Neural cell (in vitro differentiated cells): ENCODE results near the gene PSMB3. TPM values are rescaled to one million over a fixed set of nuclear protein-coding genes. Genes with fewer than 3 reads are reported as not detected.
"Not testable (repeated sequence)": the region's sequence is repeated elsewhere in the genome, so short reads cannot be mapped to it uniquely, and the experiment has no call there.

Source experiments
- H2AFZ ChIP-seq: fragments of 200-600, 300-800 bp; sonication (generic), shearing (Covaris generic); 2 replicates; pipeline ENCODE4 v1.6.0; 2014; ENCODE audit warnings: low read depth, mild to moderate bottlenecking, antibody characterized with exemption, low read length, moderate library complexity
- H3F3A ChIP-seq: fragments of 200-600 bp; shearing (Covaris generic); 2 replicates; pipeline ENCODE4 v1.6.1; 2016; ENCODE audit warnings: mild to moderate bottlenecking, moderate library complexity, mixed read lengths, antibody characterized with exemption, low read length; ENCODE audit not compliant: insufficient read depth, poor library complexity, severe bottlenecking
- H3K27ac ChIP-seq: fragments of 200-600, 300-800 bp; sonication (generic), shearing (Covaris generic); 2 replicates; pipeline ENCODE4 v1.5.1; 2014; ENCODE audit warnings: mild to moderate bottlenecking, low read length, moderate library complexity
- H3K27me3 ChIP-seq: fragments of 300-800, 200-600 bp; sonication (generic), shearing (Covaris generic); 2 replicates; pipeline ENCODE4 v1.6.0; 2014; ENCODE audit warnings: mild to moderate bottlenecking, low read depth, low read length, moderate library complexity; ENCODE audit not compliant: insufficient read depth
- H3K36me3 ChIP-seq: fragments of 300-800, 200-600 bp; sonication (generic), shearing (Covaris generic); 2 replicates; pipeline ENCODE4 v1.5.1; 2014; ENCODE audit warnings: mild to moderate bottlenecking, antibody characterized with exemption, low read length, moderate library complexity; ENCODE audit not compliant: insufficient read depth
- H3K4me2 ChIP-seq: fragments of 300-800, 200-600 bp; sonication (generic), shearing (Covaris generic); 2 replicates; pipeline ENCODE4 v1.6.0; 2014; ENCODE audit warnings: mild to moderate bottlenecking, low read length
- H3K4me3 ChIP-seq: fragments of 300-800, 200-600 bp; sonication (generic), shearing (Covaris generic); 2 replicates; pipeline ENCODE4 v1.5.1; 2014; ENCODE audit warnings: mild to moderate bottlenecking, low read length, moderate library complexity
- H3K79me2 ChIP-seq: fragments of 200-600 bp; shearing (Covaris generic); replicated peaks from 2 replicates; pipeline ENCODE4 v1.6.0; 2014; ENCODE audit warnings: mild to moderate bottlenecking, low read length, moderate library complexity; ENCODE audit not compliant: insufficient read depth
- H3K9ac ChIP-seq: fragments of 300-800, 200-600 bp; sonication (generic), shearing (Covaris generic); 2 replicates; pipeline ENCODE4 v1.6.1; 2016; ENCODE audit warnings: mild to moderate bottlenecking, low read length, mixed read lengths
- H3K9me2 ChIP-seq: fragments of 200-600 bp; shearing (Covaris generic); 2 replicates; pipeline ENCODE4 v1.6.1; 2016; ENCODE audit warnings: mild to moderate bottlenecking, low read length, mixed read lengths; ENCODE audit not compliant: insufficient read depth
- H3K9me3 ChIP-seq: fragments of 200-600, 300-800 bp; sonication (generic), shearing (Covaris generic); 2 replicates; pipeline ENCODE4 v1.6.1; 2016; ENCODE audit warnings: mild to moderate bottlenecking, mixed run types, low read length, moderate library complexity, mixed read lengths
- H4K20me1 ChIP-seq: fragments of 200-600 bp; shearing (Covaris generic); 2 replicates; pipeline ENCODE4 v1.6.1; 2016; ENCODE audit warnings: mild to moderate bottlenecking, mixed run types; ENCODE audit not compliant: insufficient read depth
- EP300 ChIP-seq: fragments of 450-650 bp; conservative IDR thresholded peaks from 2 replicates; pipeline ENCODE4 v1.6.1; 2014; ENCODE audit warnings: antibody characterized with exemption, mild to moderate bottlenecking, moderate library complexity; ENCODE audit not compliant: poor library complexity, severe bottlenecking
- EZH2 ChIP-seq: fragments of 200-600, 300-800 bp; shearing (Covaris generic), sonication (generic); IDR thresholded peaks from 2 replicates; pipeline ENCODE4 v1.6.1; 2014; ENCODE audit warnings: antibody characterized with exemption, low read length, borderline replicate concordance, mild to moderate bottlenecking; ENCODE audit not compliant: insufficient read depth, poor library complexity, severe bottlenecking
- MXI1 ChIP-seq: fragments of 450-650 bp; conservative IDR thresholded peaks from 2 replicates; pipeline ENCODE4 v1.6.1; 2014; ENCODE audit warnings: antibody characterized with exemption, mild to moderate bottlenecking; ENCODE audit not compliant: poor library complexity, severe bottlenecking
- POLR2AphosphoS5 ChIP-seq: IDR thresholded peaks from 2 replicates; pipeline ENCODE4 v1.6.1; 2012
- RAD21 ChIP-seq: fragments of 450-650 bp; conservative IDR thresholded peaks from 2 replicates; pipeline ENCODE4 v1.6.1; 2014; ENCODE audit warnings: antibody characterized with exemption, mild to moderate bottlenecking, moderate library complexity
- SMC3 ChIP-seq: fragments of 450-650 bp; conservative IDR thresholded peaks from 2 replicates; pipeline ENCODE4 v1.6.1; 2014; ENCODE audit warnings: antibody characterized with exemption, mild to moderate bottlenecking, moderate library complexity; ENCODE audit not compliant: poor library complexity
- TAF1 ChIP-seq: IDR thresholded peaks from 2 replicates; pipeline ENCODE4 v1.6.1; 2012; ENCODE audit warnings: low read depth
- polyA plus RNA-seq: library from polyadenylated mRNA; depleted of rRNA; stranded (reverse); fragments of >200 nt; gene quantifications from 2 replicates; pipeline ENCODE4 v1.2.3, GENCODE V29; 2014
- TF ChIP-seq, protein P1 (sequence below): IDR thresholded peaks from 2 replicates; pipeline ENCODE4 v1.6.1; 2012; ENCODE audit warnings: borderline replicate concordance
- TF ChIP-seq, protein P2 (sequence below): fragments of 450-650 bp; IDR thresholded peaks from 2 replicates; pipeline ENCODE4 v1.5.1; 2014; ENCODE audit warnings: antibody characterized with exemption, mild to moderate bottlenecking, moderate library complexity; ENCODE audit not compliant: poor library complexity, severe bottlenecking

The PSMB3 gene
- polyA plus RNA-seq, 1 donor from 2014 or later = 338 TPM

DNA sequence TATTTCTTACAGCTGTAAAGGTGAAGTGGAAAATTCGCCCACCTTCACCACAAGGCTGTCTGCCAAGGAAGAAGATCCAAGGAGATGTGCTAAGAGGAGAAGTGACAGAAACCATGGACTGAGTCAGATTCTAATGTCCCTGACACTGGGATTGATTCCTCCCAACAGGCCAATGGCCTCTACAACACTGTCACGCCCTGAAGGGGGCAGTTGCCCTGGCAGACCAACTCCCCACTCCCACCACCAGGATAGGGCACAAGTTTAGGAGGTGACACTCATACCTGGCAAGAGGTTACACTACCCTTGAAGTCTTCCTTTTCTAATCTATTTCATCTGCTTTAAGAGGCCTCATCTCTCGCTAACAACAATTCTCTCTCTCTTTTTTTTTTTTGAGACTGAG lies 30.7 kb downstream of the PSMB3 start:
- Histone ChIP-seq H3K9ac (no peak overlapping the region), H3K79me2 (no peaks in the 10 kb centered on the region), H3F3A (no peaks in the 10 kb centered on the region), H4K20me1 (no peaks in the 10 kb centered on the region), H3K27me3 (no peaks in the 10 kb centered on the region), H3K36me3 (no peaks in the 10 kb centered on the region), H3K4me3 (no peak overlapping the region), H3K9me2 (no peaks in the 10 kb centered on the region), H3K9me3 (no peaks in the 10 kb centered on the region), H3K27ac (no peak overlapping the region), H2AFZ (no peak overlapping the region), H3K4me2 (no peak overlapping the region)
- TF ChIP-seq RAD21 (no peak), EZH2 (no peak), SMC3 (no peak), TAF1 (no peak), EP300 (no peak), POLR2AphosphoS5 (no peak), MXI1 (no peak)
- TF ChIP-seq, protein P1, sequence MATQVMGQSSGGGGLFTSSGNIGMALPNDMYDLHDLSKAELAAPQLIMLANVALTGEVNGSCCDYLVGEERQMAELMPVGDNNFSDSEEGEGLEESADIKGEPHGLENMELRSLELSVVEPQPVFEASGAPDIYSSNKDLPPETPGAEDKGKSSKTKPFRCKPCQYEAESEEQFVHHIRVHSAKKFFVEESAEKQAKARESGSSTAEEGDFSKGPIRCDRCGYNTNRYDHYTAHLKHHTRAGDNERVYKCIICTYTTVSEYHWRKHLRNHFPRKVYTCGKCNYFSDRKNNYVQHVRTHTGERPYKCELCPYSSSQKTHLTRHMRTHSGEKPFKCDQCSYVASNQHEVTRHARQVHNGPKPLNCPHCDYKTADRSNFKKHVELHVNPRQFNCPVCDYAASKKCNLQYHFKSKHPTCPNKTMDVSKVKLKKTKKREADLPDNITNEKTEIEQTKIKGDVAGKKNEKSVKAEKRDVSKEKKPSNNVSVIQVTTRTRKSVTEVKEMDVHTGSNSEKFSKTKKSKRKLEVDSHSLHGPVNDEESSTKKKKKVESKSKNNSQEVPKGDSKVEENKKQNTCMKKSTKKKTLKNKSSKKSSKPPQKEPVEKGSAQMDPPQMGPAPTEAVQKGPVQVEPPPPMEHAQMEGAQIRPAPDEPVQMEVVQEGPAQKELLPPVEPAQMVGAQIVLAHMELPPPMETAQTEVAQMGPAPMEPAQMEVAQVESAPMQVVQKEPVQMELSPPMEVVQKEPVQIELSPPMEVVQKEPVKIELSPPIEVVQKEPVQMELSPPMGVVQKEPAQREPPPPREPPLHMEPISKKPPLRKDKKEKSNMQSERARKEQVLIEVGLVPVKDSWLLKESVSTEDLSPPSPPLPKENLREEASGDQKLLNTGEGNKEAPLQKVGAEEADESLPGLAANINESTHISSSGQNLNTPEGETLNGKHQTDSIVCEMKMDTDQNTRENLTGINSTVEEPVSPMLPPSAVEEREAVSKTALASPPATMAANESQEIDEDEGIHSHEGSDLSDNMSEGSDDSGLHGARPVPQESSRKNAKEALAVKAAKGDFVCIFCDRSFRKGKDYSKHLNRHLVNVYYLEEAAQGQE = no peak
- TF ChIP-seq, protein P2, sequence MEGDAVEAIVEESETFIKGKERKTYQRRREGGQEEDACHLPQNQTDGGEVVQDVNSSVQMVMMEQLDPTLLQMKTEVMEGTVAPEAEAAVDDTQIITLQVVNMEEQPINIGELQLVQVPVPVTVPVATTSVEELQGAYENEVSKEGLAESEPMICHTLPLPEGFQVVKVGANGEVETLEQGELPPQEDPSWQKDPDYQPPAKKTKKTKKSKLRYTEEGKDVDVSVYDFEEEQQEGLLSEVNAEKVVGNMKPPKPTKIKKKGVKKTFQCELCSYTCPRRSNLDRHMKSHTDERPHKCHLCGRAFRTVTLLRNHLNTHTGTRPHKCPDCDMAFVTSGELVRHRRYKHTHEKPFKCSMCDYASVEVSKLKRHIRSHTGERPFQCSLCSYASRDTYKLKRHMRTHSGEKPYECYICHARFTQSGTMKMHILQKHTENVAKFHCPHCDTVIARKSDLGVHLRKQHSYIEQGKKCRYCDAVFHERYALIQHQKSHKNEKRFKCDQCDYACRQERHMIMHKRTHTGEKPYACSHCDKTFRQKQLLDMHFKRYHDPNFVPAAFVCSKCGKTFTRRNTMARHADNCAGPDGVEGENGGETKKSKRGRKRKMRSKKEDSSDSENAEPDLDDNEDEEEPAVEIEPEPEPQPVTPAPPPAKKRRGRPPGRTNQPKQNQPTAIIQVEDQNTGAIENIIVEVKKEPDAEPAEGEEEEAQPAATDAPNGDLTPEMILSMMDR = no peak

DNA sequence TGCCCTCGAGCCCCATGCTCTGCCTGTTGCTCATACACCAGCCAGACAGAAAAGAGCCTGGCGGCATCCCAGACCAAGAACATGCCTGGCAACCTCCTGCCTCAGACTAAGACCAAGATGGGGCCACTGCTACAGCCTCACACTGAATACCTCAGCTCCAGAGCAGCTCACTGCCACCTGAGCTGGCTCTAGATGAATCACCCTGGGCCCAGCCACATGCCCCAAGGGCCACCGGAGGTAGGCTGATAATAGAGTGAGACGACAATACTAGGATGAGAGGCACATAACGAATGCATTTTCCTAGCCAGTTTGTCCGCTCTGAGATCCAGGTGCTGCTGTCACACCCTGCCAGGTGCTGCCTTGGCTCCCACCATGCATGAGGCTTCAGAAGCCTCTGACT lies 33.8 kb downstream of the PSMB3 start:
- no peaks in the 10 kb centered on the region for H3K27me3 ChIP-seq
- H3K4me3 ChIP-seq = no peak overlapping the region
- no peaks in the 10 kb centered on the region for H4K20me1 ChIP-seq
- no peaks in the 10 kb centered on the region for H3K9me2 ChIP-seq
- no peaks in the 10 kb centered on the region for H3F3A ChIP-seq
- no peak overlapping the region for H3K27ac ChIP-seq
- TF ChIP-seq RAD21 (no peak), TAF1 (no peak), EP300 (no peak), MXI1 (no peak)
- TF ChIP-seq, protein P1 = no peak
- no peak overlapping the region for H3K9ac ChIP-seq
- no peaks in the 10 kb centered on the region for H3K36me3 ChIP-seq
- no peaks in the 10 kb centered on the region for H3K79me2 ChIP-seq
- H2AFZ ChIP-seq = no peak overlapping the region
- H3K4me2 ChIP-seq = no peak overlapping the region
- H3K9me3 ChIP-seq = no peaks in the 10 kb centered on the region

DNA sequence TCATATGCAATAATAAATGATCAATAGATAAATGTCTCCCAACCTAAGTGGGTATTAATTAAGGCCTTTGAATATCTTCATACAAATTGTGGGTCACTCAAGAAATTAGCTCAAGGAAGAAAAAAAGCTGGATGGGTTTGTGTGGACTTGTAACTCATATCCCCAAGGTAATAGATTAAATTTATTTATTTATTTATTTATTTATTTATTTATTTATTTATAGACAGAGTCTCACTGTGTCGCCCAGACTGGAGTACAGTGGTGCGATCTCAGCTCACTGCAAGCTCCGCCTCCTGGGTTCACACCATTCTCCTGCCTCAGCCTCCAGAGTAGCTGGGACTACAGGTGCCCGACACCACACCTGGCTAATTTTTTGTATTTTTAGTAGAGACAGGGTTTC lies 35.5 kb downstream of the PSMB3 start:
- not testable (repeated sequence) for H3K79me2 ChIP-seq, H3K36me3 ChIP-seq, H3K9me2 ChIP-seq, H3K27ac ChIP-seq, H3K27me3 ChIP-seq, H3F3A ChIP-seq, H3K4me2 ChIP-seq, H3K9ac ChIP-seq, H3K9me3 ChIP-seq, H2AFZ ChIP-seq, H3K4me3 ChIP-seq, H4K20me1 ChIP-seq
